Stomach (tissue), 4 donors: ENCODE results near the gene VAMP8.

Source experiments
- EP300 ChIP-seq: sonication (generic); formaldehyde crosslinking; IDR thresholded peaks from one replicate; pipeline ENCODE4 v1.6.1; 2017; ENCODE audit warnings: antibody characterized with exemption
- POLR2A ChIP-seq, 4 donors: fragments of 450-650 bp; IDR thresholded peaks; one replicate each; pipeline ENCODE4 v1.6.1; 2016; ENCODE audit warnings: antibody characterized with exemption in 4 of 4, control low read depth in 2 of 4, mild to moderate bottlenecking in 1 of 4, moderate library complexity in 1 of 4
- POLR2AphosphoS5 ChIP-seq, 3 donors: sonication (generic); formaldehyde crosslinking; IDR thresholded peaks; one replicate each; pipeline ENCODE4 v1.6.1; 2016; ENCODE audit warnings: antibody characterized with exemption in 3 of 3
- TF ChIP-seq, protein P1 (sequence below), 7 experiments: fragments of 450-650 bp in 4 of 7; fragments of 200-600 bp in 3 of 7; sonication (generic) in 3 of 7; IDR thresholded peaks; one replicate each; pipeline ENCODE4 v1.5.1; 2016 to 2019; ENCODE audit warnings: antibody characterized with exemption in 7 of 7, control low read depth in 2 of 7, mild to moderate bottlenecking in 1 of 7

GRCh38 chr2:85596486-85597143 is 19.2 kb downstream of the VAMP8 start:
- TF ChIP-seq, protein P1, sequence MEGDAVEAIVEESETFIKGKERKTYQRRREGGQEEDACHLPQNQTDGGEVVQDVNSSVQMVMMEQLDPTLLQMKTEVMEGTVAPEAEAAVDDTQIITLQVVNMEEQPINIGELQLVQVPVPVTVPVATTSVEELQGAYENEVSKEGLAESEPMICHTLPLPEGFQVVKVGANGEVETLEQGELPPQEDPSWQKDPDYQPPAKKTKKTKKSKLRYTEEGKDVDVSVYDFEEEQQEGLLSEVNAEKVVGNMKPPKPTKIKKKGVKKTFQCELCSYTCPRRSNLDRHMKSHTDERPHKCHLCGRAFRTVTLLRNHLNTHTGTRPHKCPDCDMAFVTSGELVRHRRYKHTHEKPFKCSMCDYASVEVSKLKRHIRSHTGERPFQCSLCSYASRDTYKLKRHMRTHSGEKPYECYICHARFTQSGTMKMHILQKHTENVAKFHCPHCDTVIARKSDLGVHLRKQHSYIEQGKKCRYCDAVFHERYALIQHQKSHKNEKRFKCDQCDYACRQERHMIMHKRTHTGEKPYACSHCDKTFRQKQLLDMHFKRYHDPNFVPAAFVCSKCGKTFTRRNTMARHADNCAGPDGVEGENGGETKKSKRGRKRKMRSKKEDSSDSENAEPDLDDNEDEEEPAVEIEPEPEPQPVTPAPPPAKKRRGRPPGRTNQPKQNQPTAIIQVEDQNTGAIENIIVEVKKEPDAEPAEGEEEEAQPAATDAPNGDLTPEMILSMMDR (IDR thresholded peaks at IDR 0.05), result no peak
- TF ChIP-seq POLR2AphosphoS5 (IDR thresholded peaks at IDR 0.05) (no peak), POLR2A (IDR thresholded peaks at IDR 0.05) (no peak), EP300 (no peak)
